Body of pancreas (tissue), 4 donors: ENCODE results near the gene MRTFA.
"Not testable (repeated sequence)": the region's sequence is repeated elsewhere in the genome, so short reads cannot be mapped to it uniquely, and the experiment has no call there.

Experiments used
- POLR2A ChIP-seq, 3 donors: fragments of 450-650 bp; IDR thresholded peaks; one replicate each; pipeline ENCODE4 v1.6.1; 2016; ENCODE audit warnings: antibody characterized with exemption in 3 of 3, mild to moderate bottlenecking in 2 of 3
- TF ChIP-seq, protein P1 (sequence below), 7 experiments: fragments of 450-650 bp in 4 of 7; fragments of 200-600 bp in 3 of 7; sonication (generic) in 3 of 7; IDR thresholded peaks; one replicate each; pipeline ENCODE4 v1.5.1; 2016 to 2019; ENCODE audit warnings: antibody characterized with exemption in 7 of 7

DNA sequence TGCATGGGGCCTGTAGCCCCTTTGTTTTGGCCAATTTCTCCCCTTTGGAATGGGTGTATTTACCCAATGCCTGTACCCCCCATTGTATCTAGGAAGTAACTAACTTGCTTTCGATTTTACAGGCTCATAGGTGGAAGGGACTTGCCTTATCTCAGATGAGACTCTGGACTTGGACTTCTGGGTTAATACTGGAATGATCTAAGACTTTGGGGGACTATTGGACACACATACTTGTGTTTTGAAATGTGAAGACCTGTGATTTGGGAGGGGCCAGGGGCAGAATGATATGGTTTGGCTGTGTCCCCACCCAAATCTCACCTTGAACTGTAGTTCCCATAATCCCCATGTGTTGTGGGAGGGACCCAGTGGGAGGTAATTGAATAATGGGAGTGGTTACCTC, 82.5 kb downstream of the MRTFA start:
- TF ChIP-seq, protein P1, sequence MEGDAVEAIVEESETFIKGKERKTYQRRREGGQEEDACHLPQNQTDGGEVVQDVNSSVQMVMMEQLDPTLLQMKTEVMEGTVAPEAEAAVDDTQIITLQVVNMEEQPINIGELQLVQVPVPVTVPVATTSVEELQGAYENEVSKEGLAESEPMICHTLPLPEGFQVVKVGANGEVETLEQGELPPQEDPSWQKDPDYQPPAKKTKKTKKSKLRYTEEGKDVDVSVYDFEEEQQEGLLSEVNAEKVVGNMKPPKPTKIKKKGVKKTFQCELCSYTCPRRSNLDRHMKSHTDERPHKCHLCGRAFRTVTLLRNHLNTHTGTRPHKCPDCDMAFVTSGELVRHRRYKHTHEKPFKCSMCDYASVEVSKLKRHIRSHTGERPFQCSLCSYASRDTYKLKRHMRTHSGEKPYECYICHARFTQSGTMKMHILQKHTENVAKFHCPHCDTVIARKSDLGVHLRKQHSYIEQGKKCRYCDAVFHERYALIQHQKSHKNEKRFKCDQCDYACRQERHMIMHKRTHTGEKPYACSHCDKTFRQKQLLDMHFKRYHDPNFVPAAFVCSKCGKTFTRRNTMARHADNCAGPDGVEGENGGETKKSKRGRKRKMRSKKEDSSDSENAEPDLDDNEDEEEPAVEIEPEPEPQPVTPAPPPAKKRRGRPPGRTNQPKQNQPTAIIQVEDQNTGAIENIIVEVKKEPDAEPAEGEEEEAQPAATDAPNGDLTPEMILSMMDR (IDR thresholded peaks at IDR 0.05): not testable (repeated sequence)
- not testable (repeated sequence) for TF ChIP-seq POLR2A (IDR thresholded peaks at IDR 0.05)
